Measurements from ENCODE around the gene ALDH3B1.

Gene ALDH3B1

DNA sequence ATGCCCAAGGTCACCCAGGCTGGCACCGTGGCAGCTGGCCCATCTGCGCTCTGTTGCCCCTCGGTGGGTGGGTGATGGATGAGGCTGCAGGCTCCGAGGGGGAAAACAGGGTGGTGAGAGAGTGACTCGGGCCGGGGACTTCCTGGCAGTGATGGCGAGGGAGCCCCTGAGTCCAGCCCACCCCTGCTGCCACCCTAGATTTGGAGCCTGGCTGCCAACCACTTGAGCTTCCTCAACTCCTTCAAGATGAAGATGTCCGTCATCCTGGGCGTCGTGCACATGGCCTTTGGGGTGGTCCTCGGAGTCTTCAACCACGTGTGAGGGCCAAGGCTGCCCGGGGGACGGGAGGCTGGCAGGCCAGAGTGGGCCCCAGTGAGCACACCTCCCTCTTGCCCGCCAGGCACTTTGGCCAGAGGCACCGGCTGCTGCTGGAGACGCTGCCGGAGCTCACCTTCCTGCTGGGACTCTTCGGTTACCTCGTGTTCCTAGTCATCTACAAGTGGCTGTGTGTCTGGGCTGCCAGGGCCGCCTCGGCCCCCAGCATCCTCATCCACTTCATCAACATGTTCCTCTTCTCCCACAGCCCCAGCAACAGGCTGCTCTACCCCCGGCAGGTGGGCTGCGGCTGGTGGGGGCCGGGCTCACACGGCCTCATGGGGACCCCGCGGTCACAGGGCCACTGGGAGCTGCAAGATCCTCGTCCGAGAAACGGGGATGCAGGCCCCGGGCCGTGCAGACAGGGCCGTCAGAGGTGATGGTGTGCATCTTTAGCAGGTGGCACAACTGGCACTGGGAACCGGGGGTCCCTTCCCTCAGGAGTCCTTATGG, 38.8 kb downstream of the ALDH3B1 start:
- peaks cover 90 to 100% (median 95%) of the 10 kb centered on the region in 11 experiments for H3K36me3 ChIP-seq
- peaks cover 9 to 100% (median 88%) of the 10 kb centered on the region in 11 experiments for H4K20me1 ChIP-seq
- no peak overlapping the region for H3K4me2 ChIP-seq
- H3K9ac ChIP-seq: no peak overlapping the region; a peak in 1 of 22 replicates
- no peak overlapping the region for H3K4me3 ChIP-seq
- H3K9me3 ChIP-seq (replicated peaks in 1 of 11): no peaks in the 10 kb centered on the region
- H3K27me3 ChIP-seq: no peaks in the 10 kb centered on the region
- peaks cover 10 to 26% (median 21%) of the 10 kb centered on the region in 10 experiments; a peak in 19 of 20 replicates for H3K4me1 ChIP-seq
- TF ChIP-seq Cebpa-rat (IDR thresholded peaks at IDR 0.05): no peak
- peak overlapping the region in 1 of 11 experiments; percentile 5; a peak in 1 of 22 replicates for H3K27ac ChIP-seq

DNA sequence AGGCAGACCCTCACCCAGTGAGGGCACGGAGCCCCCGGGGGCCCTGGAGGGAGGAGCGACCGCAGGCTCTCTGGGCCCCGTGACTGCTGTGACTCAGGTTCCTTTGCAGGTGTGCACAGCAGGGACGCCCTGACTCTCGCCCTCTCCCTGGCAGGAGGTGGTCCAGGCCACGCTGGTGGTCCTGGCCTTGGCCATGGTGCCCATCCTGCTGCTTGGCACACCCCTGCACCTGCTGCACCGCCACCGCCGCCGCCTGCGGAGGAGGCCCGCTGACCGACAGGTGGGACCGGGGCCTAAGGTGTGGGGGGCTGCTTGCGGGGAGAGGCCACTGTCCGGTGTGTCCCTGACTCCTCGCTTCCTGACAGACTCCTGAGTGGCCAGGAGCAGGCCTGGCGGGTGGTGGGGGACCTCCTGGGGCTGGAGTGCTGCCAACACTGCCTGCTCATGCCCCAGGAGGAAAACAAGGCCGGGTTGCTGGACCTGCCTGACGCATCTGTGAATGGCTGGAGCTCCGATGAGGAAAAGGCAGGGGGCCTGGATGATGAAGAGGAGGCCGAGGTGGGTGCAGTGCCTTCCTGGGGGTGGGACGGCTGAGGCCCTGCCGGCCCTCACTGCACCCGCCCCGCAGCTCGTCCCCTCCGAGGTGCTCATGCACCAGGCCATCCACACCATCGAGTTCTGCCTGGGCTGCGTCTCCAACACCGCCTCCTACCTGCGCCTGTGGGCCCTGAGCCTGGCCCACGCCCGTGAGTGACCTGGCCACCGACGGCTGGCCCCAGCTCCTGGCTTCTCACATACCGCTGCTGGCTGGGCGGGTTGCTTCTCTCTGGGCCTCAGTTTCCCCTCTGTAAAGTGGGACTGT, 39.6 kb downstream of the ALDH3B1 start:
- Histone ChIP-seq H3K4me1 (peaks cover 11 to 28% (median 17%) of the 10 kb centered on the region in 10 experiments; a peak in 18 of 20 replicates), H3K36me3 (peaks cover 82 to 100% (median 88%) of the 10 kb centered on the region in 11 experiments), H3K27ac (no peak overlapping the region), H3K9me3 (replicated peaks in 1 of 11) (no peaks in the 10 kb centered on the region), H3K27me3 (no peaks in the 10 kb centered on the region), H3K4me2 (no peak overlapping the region), H3K4me3 (no peak overlapping the region), H3K9ac (no peak overlapping the region), H4K20me1 (peaks cover 9 to 100% (median 79%) of the 10 kb centered on the region in 11 experiments; a peak in 21 of 22 replicates)
- no peak for TF ChIP-seq Cebpa-rat (IDR thresholded peaks at IDR 0.05)

DNA sequence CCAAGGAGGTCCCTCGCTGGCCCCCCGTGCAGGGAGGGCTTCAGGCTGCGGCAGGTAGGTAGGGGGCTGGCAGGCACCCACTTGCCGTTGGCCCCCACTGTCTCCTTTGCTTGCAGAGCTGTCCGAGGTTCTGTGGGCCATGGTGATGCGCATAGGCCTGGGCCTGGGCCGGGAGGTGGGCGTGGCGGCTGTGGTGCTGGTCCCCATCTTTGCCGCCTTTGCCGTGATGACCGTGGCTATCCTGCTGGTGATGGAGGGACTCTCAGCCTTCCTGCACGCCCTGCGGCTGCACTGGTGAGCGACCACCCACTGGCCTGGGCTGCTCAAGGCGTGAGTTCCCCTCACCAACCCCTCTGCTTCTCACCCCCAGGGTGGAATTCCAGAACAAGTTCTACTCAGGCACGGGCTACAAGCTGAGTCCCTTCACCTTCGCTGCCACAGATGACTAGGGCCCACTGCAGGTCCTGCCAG, 40.3 kb downstream of the ALDH3B1 start:
- H3K27ac ChIP-seq: no peak overlapping the region
- H3K4me3 ChIP-seq: no peak overlapping the region
- H4K20me1 ChIP-seq: peaks cover 9 to 99% (median 75%) of the 10 kb centered on the region in 11 experiments; a peak in 21 of 22 replicates
- H3K36me3 ChIP-seq: peaks cover 75 to 98% (median 83%) of the 10 kb centered on the region in 11 experiments
- H3K4me1 ChIP-seq: peaks cover 11 to 28% (median 17%) of the 10 kb centered on the region in 10 experiments; a peak in 18 of 20 replicates
- H3K4me2 ChIP-seq: no peak overlapping the region
- no peak for TF ChIP-seq Cebpa-rat (IDR thresholded peaks at IDR 0.05)
- H3K9me3 ChIP-seq (replicated peaks in 1 of 11): no peaks in the 10 kb centered on the region
- no peaks in the 10 kb centered on the region for H3K27me3 ChIP-seq
- H3K9ac ChIP-seq: peak overlapping the region in 1 of 11 experiments; percentile 64; a peak in 1 of 22 replicates

DNA sequence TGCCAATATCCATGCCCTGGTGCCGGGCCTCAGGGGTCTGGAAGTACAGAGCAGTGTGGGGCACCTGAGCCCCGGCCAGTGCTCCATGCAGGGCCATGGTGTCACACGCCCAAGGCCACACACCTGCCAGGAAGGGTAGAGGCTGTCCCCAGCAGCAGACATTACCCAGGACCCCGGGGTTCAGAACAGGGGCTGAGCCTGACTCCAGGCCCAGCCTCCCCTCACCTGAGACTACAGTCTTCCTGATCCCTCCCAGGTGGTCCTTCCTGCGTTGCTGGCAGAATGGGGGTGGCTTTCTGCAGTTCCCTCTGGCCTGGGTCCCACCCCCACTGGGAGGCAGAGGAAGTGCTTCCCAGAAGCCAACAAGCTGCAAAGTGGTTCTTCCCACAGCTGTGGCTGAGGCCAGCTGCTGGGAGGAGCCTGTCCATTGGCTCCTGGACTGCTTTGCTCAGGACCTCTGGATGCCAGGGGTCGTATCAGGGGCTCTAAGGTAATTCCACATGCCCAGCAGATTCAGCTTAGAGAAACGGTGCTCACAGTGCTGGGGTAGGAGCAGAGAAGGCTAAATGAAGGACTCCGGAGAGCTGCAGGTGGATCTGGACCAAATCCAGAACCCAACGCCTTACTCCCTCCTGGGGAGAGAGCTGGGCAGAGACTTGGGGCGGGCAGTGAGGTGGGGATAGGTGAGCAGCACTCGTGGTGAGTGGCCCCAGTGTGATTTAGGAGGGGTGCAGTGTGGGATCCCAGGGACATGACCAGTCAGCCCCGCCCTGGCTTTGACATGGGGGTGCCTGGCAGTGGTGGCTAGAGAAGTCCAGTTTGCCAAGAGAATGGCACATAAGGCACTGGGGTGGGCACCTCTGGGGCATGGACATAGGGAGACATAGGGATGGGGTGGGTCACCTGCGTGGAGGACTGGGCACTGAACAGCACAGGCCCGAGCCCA, 41.3 kb downstream of the ALDH3B1 start:
- H3K9me3 ChIP-seq (replicated peaks in 1 of 11): no peaks in the 10 kb centered on the region
- no peak overlapping the region for H3K4me3 ChIP-seq
- TF ChIP-seq Cebpa-rat (IDR thresholded peaks at IDR 0.05): no peak
- H3K27ac ChIP-seq: 0 out of 22 replicates have a peak overlapping the region, but pooled peaks of 1 of the 11 experiments have one; percentile 8
- peak overlapping the region in 3 of 11 experiments; percentile 3 to 64 (median 47); a peak in 6 of 22 replicates for H3K9ac ChIP-seq
- H3K4me1 ChIP-seq: peaks cover 11 to 28% (median 17%) of the 10 kb centered on the region in 10 experiments; a peak in 18 of 20 replicates
- peaks cover 9 to 88% (median 64%) of the 10 kb centered on the region in 11 experiments; a peak in 21 of 22 replicates for H4K20me1 ChIP-seq
- H3K27me3 ChIP-seq: no peaks in the 10 kb centered on the region
- peaks cover 65 to 87% (median 73%) of the 10 kb centered on the region in 11 experiments for H3K36me3 ChIP-seq
- peak overlapping the region in 1 of 11 experiments; percentile 54; a peak in 2 of 22 replicates for H3K4me2 ChIP-seq

DNA sequence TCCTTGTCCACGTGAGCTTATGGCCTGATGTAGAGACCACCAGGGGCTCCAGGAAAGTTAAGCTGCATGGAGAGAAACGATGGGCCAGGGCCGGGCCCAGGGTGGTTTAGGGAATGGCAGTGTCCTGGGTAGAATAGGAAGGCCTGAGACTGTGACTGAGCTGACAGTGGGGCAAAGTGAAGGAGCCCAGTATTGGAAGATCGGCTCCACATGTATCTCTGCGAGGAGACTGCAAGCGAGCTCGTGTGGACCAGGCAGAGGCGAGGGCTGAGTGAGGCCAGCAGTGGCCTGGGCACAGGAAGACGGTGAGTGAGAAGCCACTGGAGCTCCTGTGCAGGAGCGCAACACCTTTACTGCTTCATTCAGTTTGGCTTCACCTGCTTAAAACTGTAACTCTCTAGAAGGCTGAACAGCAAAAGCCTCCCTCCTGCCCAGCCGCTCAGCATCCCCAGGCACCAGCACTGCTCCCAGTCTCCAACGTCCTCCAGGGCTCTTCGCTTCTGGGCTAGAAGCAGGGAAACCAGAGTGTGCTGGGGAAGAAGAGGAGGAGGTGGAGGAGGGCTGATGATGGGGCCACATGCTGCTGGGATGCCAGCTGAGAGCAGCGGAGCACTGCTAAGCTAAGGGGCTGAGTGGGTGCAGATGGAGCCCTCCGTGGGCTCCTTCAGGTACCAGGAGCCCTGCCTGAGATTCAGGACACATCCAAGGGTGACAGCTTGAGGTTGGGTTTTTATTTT, 42.2 kb downstream of the ALDH3B1 start:
- Histone ChIP-seq H3K4me1 (peaks cover 11 to 28% (median 17%) of the 10 kb centered on the region in 10 experiments; a peak in 18 of 20 replicates), H3K4me3 (no peak overlapping the region), H3K4me2 (peak overlapping the region in 1 of 11 experiments; percentile 38; a peak in 1 of 22 replicates), H3K27ac (0 out of 22 replicates have a peak overlapping the region, but pooled peaks of 1 of the 11 experiments have one; percentile 38), H4K20me1 (peaks cover 9 to 80% (median 58%) of the 10 kb centered on the region in 11 experiments; a peak in 21 of 22 replicates), H3K9ac (peak overlapping the region in 6 of 11 experiments; percentile 15 to 48 (median 34); a peak in 3 of 22 replicates), H3K36me3 (peaks cover 58 to 79% (median 69%) of the 10 kb centered on the region in 11 experiments), H3K9me3 (replicated peaks in 1 of 11) (no peaks in the 10 kb centered on the region), H3K27me3 (no peaks in the 10 kb centered on the region)
- no peak for TF ChIP-seq Cebpa-rat (IDR thresholded peaks at IDR 0.05)

DNA sequence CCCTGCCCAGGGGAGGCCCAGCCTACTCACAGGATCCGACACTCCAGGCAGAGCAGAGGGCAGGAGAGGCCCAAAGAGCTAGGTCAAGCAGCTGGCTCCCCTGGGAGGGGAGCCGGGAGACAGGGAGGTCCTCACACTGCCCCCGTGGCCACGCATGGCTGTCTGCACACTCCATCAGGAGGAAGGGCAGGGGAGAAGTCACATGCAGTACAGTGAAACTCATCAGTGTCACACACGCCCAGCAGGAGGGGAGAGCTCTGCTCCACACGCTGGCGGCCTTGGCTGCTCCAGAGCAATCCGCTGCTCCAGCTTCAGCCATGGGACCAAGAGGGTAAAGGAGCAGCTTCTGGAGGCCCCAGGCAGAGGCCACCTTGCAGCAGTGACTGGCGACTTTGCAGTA, 43.0 kb downstream of the ALDH3B1 start:
- Histone ChIP-seq H3K4me1 (peaks cover 11 to 28% (median 17%) of the 10 kb centered on the region in 10 experiments; a peak in 18 of 20 replicates), H3K27ac (peak overlapping the region in 4 of 11 experiments; percentile 17 to 38 (median 28); a peak in 2 of 22 replicates), H3K4me3 (no peak overlapping the region), H3K9ac (peak overlapping the region in 7 of 11 experiments; percentile 16 to 48 (median 32); a peak in 6 of 22 replicates), H3K9me3 (replicated peaks in 1 of 11) (no peaks in the 10 kb centered on the region), H3K36me3 (peaks cover 56 to 77% (median 66%) of the 10 kb centered on the region in 11 experiments), H3K4me2 (peak overlapping the region in 6 of 11 experiments; percentile 17 to 46 (median 40); a peak in 10 of 22 replicates), H3K27me3 (no peaks in the 10 kb centered on the region), H4K20me1 (peaks cover 9 to 72% (median 58%) of the 10 kb centered on the region in 11 experiments; a peak in 21 of 22 replicates)
- TF ChIP-seq Cebpa-rat (IDR thresholded peaks at IDR 0.05): no peak

Measured in BLaER1 treated with 17β-estradiol and CSF1 and Interleukin-3, amounts not matched to agents 10 nM and 100 nM (cell line).